GM11168 (cell line): ENCODE measurements around the gene RPS21.

Experiments used
- in situ Hi-C: fragments of 300-500 bp; cut with MboI; formaldehyde crosslinking; loops from one replicate; pipeline ENCODE4 v1.12.0; 2022; ENCODE audit warnings: low sequenced_read_pairs; ENCODE audit not compliant: unreplicated experiment

Gene RPS21

GRCh38 chr20:62374331-62375152 lies 12.4 kb upstream of the RPS21 start:
- in situ Hi-C loops: loop anchor here (25.0 kb wide), 1 partner anchor 362 kb away; no protein-coding TSS in a partner anchor

- in situ Hi-C loops: loop anchor here (25.0 kb wide), 1 partner anchor 364 kb away; no protein-coding TSS in a partner anchor
Observed at GRCh38 chr20:62376112-62377063, 10.5 kb upstream of the RPS21 start.

- in situ Hi-C loops: loop anchor here (25.0 kb wide), 1 partner anchor 365 kb away; no protein-coding TSS in a partner anchor
Observed at GRCh38 chr20:62377064-62377461, 9.8 kb upstream of the RPS21 start.

GRCh38 chr20:62377615-62378178 lies 9.2 kb upstream of the RPS21 start:
- in situ Hi-C loops: loop anchor here (25.0 kb wide), 1 partner anchor 365 kb away; no protein-coding TSS in a partner anchor

- in situ Hi-C loops: loop anchor here (25.0 kb wide), 1 partner anchor 366 kb away; no protein-coding TSS in a partner anchor
Observed at GRCh38 chr20:62378215-62378614, 8.7 kb upstream of the RPS21 start.

- in situ Hi-C loops: loop anchor here (5.0 to 25.0 kb wide), 2 partner anchors 79 to 369 kb away; partner anchors contain the start of gene ADRM1
Observed at GRCh38 chr20:62381202-62381797, 5.6 kb upstream of the RPS21 start.

- in situ Hi-C loops: loop anchor here (5.0 to 25.0 kb wide), 2 partner anchors 80 to 370 kb away; partner anchors contain the start of gene ADRM1
Observed at GRCh38 chr20:62381842-62382241, 5.1 kb upstream of the RPS21 start.

GRCh38 chr20:62382306-62383198 lies 4.4 kb upstream of the RPS21 start:
- in situ Hi-C loops: loop anchor here (5.0 to 25.0 kb wide), 2 partner anchors 80 to 370 kb away; partner anchors contain the start of gene ADRM1

- in situ Hi-C loops: loop anchor here (25.0 kb wide), 1 partner anchor 375 kb away; no protein-coding TSS in a partner anchor
Observed at GRCh38 chr20:62387219-62387913, 463 bp downstream of the RPS21 start.

GRCh38 chr20:62387933-62388635 lies 1.2 kb downstream of the RPS21 start:
- in situ Hi-C loops: loop anchor here (25.0 kb wide), 1 partner anchor 376 kb away; no protein-coding TSS in a partner anchor

- in situ Hi-C loops: loop anchor here (25.0 kb wide), 1 partner anchor 377 kb away; no protein-coding TSS in a partner anchor
Observed at GRCh38 chr20:62388839-62389600, 2.1 kb downstream of the RPS21 start.

- in situ Hi-C loops: loop anchor here (25.0 kb wide), 1 partner anchor 377 kb away; no protein-coding TSS in a partner anchor
Observed at GRCh38 chr20:62389601-62390087, 2.7 kb downstream of the RPS21 start.

GRCh38 chr20:62390317-62391164 lies 3.6 kb downstream of the RPS21 start:
- in situ Hi-C loops: loop anchor here (25.0 kb wide), 1 partner anchor 378 kb away; no protein-coding TSS in a partner anchor

GRCh38 chr20:62391165-62392076 lies 4.5 kb downstream of the RPS21 start:
- in situ Hi-C loops: loop anchor here (25.0 kb wide), 1 partner anchor 379 kb away; no protein-coding TSS in a partner anchor
